Esophagus muscularis mucosa (tissue), 3 donors: ENCODE measurements around the gene ELAVL1.
"Not testable (repeated sequence)": the region's sequence is repeated elsewhere in the genome, so short reads cannot be mapped to it uniquely, and the experiment has no call there.

ENCODE experiments used
- POLR2A ChIP-seq: fragments of 450-650 bp; IDR thresholded peaks from one replicate; pipeline ENCODE4 v1.6.1; 2017; ENCODE audit warnings: antibody characterized with exemption, moderate library complexity, mild to moderate bottlenecking, low read depth
- TF ChIP-seq, protein P1 (sequence below), 3 experiments: fragments of 200-600 bp in 2 of 3; fragments of 450-650 bp in 1 of 3; sonication (generic) in 2 of 3; IDR thresholded peaks; one replicate each; pipeline ENCODE4 v1.5.1; 2017 to 2019; ENCODE audit warnings: antibody characterized with exemption in 3 of 3, mild to moderate bottlenecking in 2 of 3, moderate library complexity in 1 of 3

DNA sequence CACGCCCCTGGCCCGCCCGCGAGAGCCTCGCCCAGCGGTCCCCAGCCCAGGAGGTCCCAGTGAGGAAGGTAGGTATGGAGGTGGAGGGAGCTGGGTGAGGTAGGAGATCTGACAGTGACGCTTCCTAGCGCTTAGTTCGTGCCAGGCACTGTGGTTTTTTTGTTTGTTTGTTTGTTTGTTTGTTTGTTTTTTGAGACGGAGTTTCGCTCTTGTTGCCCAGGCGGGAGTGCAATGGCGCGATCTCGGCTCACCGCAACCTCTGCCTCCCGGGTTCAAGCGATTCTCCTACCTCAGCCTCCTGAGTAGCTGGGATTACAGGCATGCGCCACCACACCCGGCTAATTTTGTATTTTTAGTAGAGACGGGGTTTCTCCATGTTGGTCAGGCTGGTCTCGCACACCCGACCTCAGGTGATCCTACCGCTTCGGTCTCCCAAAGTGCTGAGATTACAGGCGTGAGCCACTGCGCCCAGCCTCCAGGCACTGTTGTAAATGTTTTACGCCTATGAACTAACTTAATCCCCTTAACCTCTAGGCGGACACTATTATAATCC is 87.3 kb downstream of the ELAVL1 start:
- TF ChIP-seq, protein P1, sequence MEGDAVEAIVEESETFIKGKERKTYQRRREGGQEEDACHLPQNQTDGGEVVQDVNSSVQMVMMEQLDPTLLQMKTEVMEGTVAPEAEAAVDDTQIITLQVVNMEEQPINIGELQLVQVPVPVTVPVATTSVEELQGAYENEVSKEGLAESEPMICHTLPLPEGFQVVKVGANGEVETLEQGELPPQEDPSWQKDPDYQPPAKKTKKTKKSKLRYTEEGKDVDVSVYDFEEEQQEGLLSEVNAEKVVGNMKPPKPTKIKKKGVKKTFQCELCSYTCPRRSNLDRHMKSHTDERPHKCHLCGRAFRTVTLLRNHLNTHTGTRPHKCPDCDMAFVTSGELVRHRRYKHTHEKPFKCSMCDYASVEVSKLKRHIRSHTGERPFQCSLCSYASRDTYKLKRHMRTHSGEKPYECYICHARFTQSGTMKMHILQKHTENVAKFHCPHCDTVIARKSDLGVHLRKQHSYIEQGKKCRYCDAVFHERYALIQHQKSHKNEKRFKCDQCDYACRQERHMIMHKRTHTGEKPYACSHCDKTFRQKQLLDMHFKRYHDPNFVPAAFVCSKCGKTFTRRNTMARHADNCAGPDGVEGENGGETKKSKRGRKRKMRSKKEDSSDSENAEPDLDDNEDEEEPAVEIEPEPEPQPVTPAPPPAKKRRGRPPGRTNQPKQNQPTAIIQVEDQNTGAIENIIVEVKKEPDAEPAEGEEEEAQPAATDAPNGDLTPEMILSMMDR (IDR thresholded peaks at IDR 0.05), result not testable (repeated sequence)
- not testable (repeated sequence) for TF ChIP-seq POLR2A
